MCF 10A (cell line): ENCODE measurements around the gene GOLIM4. TPM values are rescaled to one million over a fixed set of nuclear protein-coding genes. Genes with fewer than 3 reads are reported as not detected.
A peak's percentile ranks its signal among the peaks of the same experiment; 100 is the strongest.

Source experiments
- BruUV-seq: library from RNA; stranded (reverse); fragments of 400-500 nt; replicated peaks from 2 replicates; lab custom pipeline; 2021; lab: Mats Ljungman, UMichigan
- CTCF ChIA-PET: fragments of 300-600 bp; sonication (Branson Sonifier 250); formaldehyde crosslinking; extraction: SDS; loops from one replicate; lab custom pipeline; 2021; ENCODE audit warnings: antibody characterized with exemption, inconsistent platforms; lab: Yijun Ruan, JAX
- POLR2A ChIA-PET: fragments of 300-600, 350-650 bp; sonication (Branson Sonifier 250); formaldehyde crosslinking; extraction: SDS; loops from one replicate; lab custom pipeline; 2020; ENCODE audit warnings: antibody characterized with exemption, inconsistent platforms; lab: Yijun Ruan, JAX
- DNase-seq: peaks from one replicate; pipeline ENCODE4 v3.0.0-alpha.2; 2018; ENCODE audit not compliant: unreplicated experiment
- H3K27ac Mint-ChIP-seq: one replicate; pipeline ENCODE4 v1.8.0; 2022; ENCODE audit warnings: mild to moderate bottlenecking, low read depth, mixed read lengths; ENCODE audit not compliant: unreplicated experiment
- H3K27me3 Mint-ChIP-seq: one replicate; pipeline ENCODE4 v1.8.0; 2022; ENCODE audit warnings: mixed read lengths; ENCODE audit not compliant: insufficient read depth, unreplicated experiment
- H3K36me3 Mint-ChIP-seq: one replicate; pipeline ENCODE4 v1.8.0; 2022; ENCODE audit warnings: mild to moderate bottlenecking, moderate library complexity, mixed read lengths; ENCODE audit not compliant: insufficient read depth, unreplicated experiment
- H3K4me1 Mint-ChIP-seq: one replicate; pipeline ENCODE4 v1.8.0; 2022; ENCODE audit warnings: mixed read lengths; ENCODE audit not compliant: insufficient read depth, unreplicated experiment
- H3K4me3 Mint-ChIP-seq: one replicate; pipeline ENCODE4 v1.8.0; 2022; ENCODE audit warnings: mild to moderate bottlenecking, moderate library complexity, mixed read lengths; ENCODE audit not compliant: unreplicated experiment
- H3K9me3 Mint-ChIP-seq: one replicate; pipeline ENCODE4 v1.8.0; 2022; ENCODE audit warnings: mixed read lengths; ENCODE audit not compliant: unreplicated experiment
- intact Hi-C: fragments of 100-400 bp; cut with micrococcal nuclease; formaldehyde crosslinking; loops from 2 replicates; pipeline ENCODE4 v1.14.1; 2022
- total RNA-seq: library from RNA; stranded (reverse); gene quantifications from 2 replicates; pipeline ENCODE4 v1.2.3, GENCODE V29; 2022
- TF ChIP-seq, protein P1 (sequence below): fragments of 200-600 bp; IDR thresholded peaks from one replicate; pipeline ENCODE4 v1.8.0; 2022; ENCODE audit warnings: antibody characterized with exemption, mild to moderate bottlenecking; ENCODE audit not compliant: unreplicated experiment

Gene GOLIM4
- total RNA-seq, 1 experiment from 2014 or later, result 25.8 TPM

DNA sequence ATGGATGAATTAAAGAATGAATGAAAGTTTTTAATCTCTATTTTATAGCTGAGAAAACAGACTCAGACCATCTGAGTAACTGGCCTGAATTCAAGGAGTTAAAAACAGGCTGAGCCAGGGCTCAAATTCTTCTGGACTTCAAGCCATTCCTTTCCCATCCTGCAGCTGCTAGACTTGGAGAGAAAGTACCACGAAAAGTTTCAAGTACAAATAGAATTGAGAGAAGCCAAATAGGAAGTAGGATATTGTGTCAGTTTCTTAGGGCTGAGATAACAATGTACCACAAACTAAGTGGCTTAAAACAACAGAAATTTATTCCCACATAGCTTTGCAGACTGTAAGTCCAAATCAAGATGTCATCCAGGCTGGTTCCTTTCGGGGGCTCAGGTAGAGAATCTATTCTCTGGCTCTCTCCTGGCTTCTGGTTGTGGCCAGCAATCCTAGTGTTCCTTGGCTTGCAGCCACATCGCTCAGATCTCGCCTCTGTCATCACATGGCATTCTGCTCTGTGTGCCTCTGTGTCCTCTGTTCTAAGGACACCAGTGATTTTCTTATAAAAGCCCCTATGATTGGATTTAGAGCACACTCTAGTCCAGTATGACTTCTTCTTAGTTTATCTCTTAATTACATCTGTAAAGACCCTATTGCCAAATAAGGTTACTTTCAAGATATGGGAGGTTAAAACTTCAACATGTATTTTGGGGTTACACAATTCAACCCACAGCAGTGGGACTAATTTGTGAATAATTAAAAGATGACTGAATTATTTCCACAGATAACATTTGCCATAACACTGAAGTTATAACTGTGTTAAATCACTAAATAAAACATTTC is 25.7 kb upstream of the GOLIM4 start:
- H3K4me1 Mint-ChIP-seq, result peaks cover 13% of the 10 kb centered on the region
- ChIA-PET POLR2A (no interaction called here), CTCF (interaction anchor here (0.5 kb wide), 1 partner anchor 73 kb away, joined by 3 read pairs; no protein-coding TSS in a partner anchor)
- BruUV-seq, result no TSS peak
- intact Hi-C loops, result no loop called here
- peak; percentile 10 for DNase-seq
- no peak overlapping the region for H3K27ac Mint-ChIP-seq
- H3K9me3 Mint-ChIP-seq, result no peaks in the 10 kb centered on the region
- TF ChIP-seq, protein P1, sequence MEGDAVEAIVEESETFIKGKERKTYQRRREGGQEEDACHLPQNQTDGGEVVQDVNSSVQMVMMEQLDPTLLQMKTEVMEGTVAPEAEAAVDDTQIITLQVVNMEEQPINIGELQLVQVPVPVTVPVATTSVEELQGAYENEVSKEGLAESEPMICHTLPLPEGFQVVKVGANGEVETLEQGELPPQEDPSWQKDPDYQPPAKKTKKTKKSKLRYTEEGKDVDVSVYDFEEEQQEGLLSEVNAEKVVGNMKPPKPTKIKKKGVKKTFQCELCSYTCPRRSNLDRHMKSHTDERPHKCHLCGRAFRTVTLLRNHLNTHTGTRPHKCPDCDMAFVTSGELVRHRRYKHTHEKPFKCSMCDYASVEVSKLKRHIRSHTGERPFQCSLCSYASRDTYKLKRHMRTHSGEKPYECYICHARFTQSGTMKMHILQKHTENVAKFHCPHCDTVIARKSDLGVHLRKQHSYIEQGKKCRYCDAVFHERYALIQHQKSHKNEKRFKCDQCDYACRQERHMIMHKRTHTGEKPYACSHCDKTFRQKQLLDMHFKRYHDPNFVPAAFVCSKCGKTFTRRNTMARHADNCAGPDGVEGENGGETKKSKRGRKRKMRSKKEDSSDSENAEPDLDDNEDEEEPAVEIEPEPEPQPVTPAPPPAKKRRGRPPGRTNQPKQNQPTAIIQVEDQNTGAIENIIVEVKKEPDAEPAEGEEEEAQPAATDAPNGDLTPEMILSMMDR, result no peak
- no peak overlapping the region for H3K4me3 Mint-ChIP-seq
- no peaks in the 10 kb centered on the region for H3K36me3 Mint-ChIP-seq
- no peaks in the 10 kb centered on the region for H3K27me3 Mint-ChIP-seq

DNA sequence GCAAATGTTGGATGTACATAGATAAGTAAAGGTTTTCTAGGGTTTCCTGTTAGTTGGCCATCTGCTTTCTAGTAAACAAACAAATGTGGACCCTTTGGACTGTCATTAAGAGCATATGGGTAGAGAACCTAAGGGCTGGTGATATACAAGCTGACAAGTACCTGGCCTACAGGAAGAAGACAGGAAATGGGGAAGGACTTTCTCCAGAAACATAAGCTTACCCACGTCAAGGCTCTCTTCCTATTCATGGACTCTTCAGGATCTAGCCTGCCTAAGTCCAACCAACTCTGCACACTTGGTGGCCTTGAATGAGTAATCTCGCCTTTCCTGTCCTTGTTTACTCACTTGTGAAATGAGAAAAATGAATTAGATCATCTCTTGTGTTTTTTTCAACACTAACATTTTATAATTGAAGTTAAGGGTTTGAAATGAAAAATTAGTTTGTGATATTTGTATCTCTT is 22.2 kb upstream of the GOLIM4 start:
- intact Hi-C loops, result no loop called here
- TF ChIP-seq, protein P1, result no peak
- no TSS peak for BruUV-seq
- peaks cover 13% of the 10 kb centered on the region for H3K4me1 Mint-ChIP-seq
- no peak overlapping the region for H3K4me3 Mint-ChIP-seq
- no peaks in the 10 kb centered on the region for H3K9me3 Mint-ChIP-seq
- ChIA-PET CTCF (interaction anchor here (0.5 to 1.8 kb wide), 3 partner anchors 19 to 835 kb away, joined by 3 to 8 read pairs (median 5); no protein-coding TSS in a partner anchor), POLR2A (interaction anchor here (3.8 kb wide), 1 partner anchor 23 kb away, joined by 31 read pairs; the partner anchor contains the start of gene GOLIM4)
- no peak overlapping the region for H3K27ac Mint-ChIP-seq
- H3K27me3 Mint-ChIP-seq, result no peaks in the 10 kb centered on the region
- DNase-seq, result peak; percentile 69
- no peaks in the 10 kb centered on the region for H3K36me3 Mint-ChIP-seq

DNA sequence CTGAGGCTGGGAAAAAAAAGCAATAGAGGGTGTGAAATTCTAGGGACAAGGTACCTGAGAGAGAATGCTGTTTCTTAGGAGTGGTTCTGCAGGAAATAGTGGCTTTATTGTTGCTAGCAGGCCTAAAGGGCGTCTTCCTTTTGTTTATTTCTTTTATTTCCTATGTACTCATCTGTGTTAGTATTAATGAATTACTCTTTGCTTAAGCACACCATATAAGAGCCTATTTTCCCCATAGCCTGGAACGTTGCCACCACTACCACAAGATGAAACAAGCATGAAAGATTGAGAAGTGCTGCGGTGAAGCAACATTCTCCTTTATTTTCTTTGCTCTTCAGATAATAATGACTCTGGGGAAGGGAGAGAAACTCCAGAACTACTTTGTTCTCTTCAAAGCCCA is 21.3 kb upstream of the GOLIM4 start:
- TF ChIP-seq, protein P1, result no peak
- intact Hi-C loops, result no loop called here
- BruUV-seq, result no TSS peak
- Mint-ChIP-seq H3K36me3 (no peaks in the 10 kb centered on the region), H3K4me1 (peaks cover 13% of the 10 kb centered on the region), H3K9me3 (no peaks in the 10 kb centered on the region), H3K4me3 (no peak overlapping the region), H3K27me3 (no peaks in the 10 kb centered on the region), H3K27ac (peak overlapping the region; percentile 65)
- peak; percentile 76 for DNase-seq
- ChIA-PET CTCF (interaction anchor here (1.4 to 2.1 kb wide), 2 partner anchors 36 to 49 kb away, joined by 3 to 13 read pairs; no protein-coding TSS in a partner anchor), POLR2A (interaction anchor here (0.6 to 3.8 kb wide), 2 partner anchors 22 to 381 kb away, joined by 3 to 31 read pairs; partner anchors contain the start of gene GOLIM4)

DNA sequence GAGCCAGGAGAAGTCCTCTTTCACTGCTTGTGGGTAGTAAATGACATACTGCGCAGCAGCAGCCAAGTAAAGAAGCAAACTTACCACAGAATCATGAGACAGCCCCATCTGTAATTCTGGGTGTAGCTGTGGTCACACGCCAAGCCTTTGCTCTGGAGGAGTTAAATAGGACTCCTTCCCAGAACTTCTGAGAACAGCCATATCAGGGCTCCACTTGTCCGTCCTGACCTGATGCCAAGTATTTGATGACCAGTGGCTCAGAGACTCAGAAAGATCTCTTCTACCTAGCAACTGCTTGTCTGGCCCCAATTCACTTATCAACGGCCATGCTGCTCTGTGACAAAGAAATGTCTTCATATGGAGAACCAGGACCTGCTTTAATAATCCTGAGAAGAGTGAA is 20.6 kb upstream of the GOLIM4 start:
- H3K36me3 Mint-ChIP-seq, result no peaks in the 10 kb centered on the region
- peaks cover 13% of the 10 kb centered on the region for H3K4me1 Mint-ChIP-seq
- no peak overlapping the region for H3K27ac Mint-ChIP-seq
- POLR2A ChIA-PET, result interaction anchor here (3.8 kb wide), 1 partner anchor 21 kb away, joined by 31 read pairs; the partner anchor contains the start of gene GOLIM4
- DNase-seq, result no peak
- intact Hi-C loops, result no loop called here
- no peak overlapping the region for H3K4me3 Mint-ChIP-seq
- no TSS peak for BruUV-seq
- no peaks in the 10 kb centered on the region for H3K27me3 Mint-ChIP-seq
- H3K9me3 Mint-ChIP-seq, result no peaks in the 10 kb centered on the region
- CTCF ChIA-PET, result interaction anchor here (0.6 to 2.1 kb wide), 3 partner anchors 36 to 1554 kb away, joined by 3 to 13 read pairs (median 4); no protein-coding TSS in a partner anchor
- TF ChIP-seq, protein P1, result no peak
